ENCODE measurements around the gene SLC22A23.

Gene SLC22A23

DNA sequence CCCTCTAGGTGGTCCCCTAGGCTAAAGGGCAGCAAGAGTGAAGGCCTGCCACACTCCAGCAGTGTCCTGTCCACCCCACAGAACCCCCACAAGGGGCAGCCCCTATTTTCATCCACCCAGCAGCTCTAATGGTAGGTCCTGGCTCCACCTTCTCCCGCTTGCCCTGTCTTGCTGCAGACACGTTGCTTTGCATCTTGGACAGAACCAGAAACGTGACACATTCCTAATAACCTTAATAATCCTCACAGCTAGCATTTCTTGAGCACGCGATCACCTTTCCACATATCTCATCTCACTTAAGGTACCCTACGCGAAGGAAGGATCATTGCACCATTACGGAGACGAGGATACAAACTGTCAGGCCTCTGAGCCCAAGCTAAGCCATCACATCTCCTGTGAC is 11.7 kb upstream of the SLC22A23 start:
- no peak for FAIRE-seq

DNA sequence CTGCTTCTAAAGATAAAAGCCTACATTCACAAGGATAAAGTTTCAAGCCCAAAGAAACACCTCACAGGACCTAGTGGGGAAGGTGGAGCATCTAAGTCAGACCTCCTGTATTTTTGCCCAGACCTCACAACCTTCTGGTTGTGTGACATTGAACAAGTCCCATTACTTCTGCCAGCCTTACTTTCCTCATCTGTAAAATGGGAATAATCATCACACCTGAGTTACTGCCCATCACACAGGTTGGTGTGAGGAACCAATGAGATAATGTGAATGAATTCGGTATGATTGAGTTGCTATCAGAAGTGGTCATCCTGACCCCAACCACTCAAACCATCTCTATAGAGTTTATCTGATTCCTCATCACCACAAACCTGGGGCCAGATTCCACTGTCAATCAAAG is 11.1 kb upstream of the SLC22A23 start:
- no peak for FAIRE-seq

DNA sequence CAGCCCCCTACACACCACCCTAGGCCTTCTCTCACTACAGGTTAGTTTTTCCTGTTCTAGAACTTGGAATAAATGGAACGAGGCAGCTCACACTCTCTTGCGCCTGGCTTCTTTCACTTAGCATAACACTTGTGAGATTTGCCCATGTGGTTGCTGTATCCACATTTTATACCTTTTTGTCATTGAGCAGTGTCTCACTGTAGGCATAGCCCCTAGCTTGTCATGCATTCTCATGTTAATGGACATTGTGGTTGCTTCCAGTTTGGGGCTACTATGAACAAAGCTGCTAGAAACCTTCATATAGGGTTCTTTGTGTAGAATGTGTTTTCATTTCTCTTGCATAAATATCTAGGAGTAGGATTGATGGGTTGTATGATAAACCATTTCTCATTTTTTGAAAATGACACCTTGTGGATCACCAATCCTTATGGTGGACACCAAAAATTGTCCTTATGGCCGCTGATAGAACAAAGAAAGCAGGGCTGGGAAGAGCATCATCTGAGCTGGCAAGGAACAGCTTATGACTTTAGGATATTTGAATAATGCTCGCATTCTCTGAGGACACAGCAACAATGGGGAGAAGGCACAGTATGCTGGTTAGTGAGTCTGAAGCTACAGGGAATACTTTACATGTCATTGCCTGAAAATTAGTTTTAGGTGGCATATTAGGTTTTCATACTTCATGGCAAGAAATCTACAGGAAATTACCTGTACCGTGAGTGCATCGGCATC is 9.8 kb upstream of the SLC22A23 start:
- FAIRE-seq = no peak

DNA sequence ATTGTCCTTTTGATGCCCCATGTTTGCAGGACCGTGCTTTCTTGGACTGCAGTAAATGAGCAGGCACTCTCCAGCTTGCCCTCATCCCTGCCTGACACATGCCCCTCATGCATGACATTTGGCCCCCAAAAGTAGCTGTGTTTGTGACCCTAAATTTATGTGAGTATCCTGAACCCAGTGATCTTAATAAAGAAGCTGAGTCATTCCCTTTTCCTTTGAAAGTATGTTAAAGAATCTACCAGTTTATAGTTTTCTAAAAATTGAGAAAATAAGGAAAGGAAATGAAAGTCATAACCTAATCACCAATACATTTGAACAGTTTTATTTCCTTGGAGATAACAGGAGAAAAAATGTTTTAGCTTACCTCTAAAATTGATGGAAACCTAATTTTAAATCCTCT is 3.4 kb upstream of the SLC22A23 start:
- no peak for FAIRE-seq

DNA sequence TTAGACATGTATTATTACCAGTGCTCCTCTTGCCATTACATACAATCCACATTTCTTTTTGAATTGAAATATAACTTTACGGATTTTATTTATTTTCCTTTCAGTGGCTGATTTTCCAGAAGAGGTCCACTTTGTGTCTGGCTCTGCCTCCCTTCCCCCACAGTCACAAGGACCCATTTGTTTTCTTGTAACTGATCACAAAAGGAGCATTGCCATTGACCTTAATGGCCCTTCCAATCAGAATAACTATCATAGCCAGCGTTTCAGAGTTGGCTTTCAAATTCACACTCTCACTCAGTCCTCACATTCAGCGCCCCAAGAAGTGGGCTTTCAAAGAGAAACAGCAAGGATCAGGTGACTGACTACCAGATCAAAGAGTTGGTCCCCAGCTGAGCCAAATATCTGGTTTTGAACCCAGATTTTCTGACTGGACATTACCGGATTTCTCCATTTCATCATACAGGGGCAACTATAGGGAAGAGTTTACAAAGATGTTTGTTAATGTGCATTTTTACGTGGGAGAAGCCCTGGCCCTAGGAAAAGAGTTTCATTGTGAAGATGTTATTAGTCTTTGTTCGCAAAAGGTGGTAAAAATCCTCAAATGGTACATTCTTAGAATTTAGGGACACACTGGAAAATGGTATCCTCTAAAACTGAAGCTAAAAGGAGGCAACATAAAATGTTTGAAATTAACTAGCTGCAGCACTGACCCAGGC is 2.0 kb upstream of the SLC22A23 start:
- FAIRE-seq = no peak

DNA sequence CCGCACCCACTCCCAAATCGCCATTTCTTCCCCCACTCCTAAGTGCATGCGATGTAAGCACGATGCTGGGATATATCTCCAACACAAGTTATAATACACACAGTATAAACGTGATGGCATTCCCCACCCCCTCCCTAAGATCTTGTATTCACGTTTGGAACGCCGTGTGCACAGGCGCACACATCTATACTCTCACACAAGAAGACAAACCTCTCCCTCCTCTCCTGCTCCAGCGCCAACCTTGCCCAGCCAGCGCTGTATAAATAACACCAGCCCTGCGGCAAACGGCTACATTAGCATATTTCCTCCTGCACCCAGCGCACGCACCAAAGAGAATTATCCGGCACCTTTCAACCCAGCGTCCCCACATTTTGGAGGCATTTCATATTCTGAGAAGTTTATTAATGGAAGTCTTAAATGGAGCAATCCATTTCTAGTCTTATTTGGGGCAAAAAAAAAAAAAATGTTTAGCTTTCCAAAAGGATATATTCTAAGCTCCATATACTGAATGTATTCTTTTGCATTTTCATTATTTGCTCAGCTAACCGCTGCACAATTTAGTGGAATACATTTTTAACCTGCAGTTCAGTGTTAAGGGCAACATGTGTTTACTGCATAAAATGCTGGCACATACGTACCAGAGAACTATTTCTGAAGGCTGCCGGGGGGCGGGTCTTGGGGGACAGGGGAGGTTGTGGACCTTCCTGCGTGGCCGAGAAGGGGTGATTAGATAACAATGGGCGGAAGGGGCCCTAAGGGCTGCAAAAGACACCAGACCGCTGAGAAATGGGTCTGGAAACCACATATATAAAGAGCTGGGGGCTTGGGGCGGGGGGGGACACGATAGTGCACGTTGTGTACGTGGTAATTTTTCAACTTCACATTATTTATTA is 1.1 kb upstream of the SLC22A23 start:
- FAIRE-seq = no peak

DNA sequence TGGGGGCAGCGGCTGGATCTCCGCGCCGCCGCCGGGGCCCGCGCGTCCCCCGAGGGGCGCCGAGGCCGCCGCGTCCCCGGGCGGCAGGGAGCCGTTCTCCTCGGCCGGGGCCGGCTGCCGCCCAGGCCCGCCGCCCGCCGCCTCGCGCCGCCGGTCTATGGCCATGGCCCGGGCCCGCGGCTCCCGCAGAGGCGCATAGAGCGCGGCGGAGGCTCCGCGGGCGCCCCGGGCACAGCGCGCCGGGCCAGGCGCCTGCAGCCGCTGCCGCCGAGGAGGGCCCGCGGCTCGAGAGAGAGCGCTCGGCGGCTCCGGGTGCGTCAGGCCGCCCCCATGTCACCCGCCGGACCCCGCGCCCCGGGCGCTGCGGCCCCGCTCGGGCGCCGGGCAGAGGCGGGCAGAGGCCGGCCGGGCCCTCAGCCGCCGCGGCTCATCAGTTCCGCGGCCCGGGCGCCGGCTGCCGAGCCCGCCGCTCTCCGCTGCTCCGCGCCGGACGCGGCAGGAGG is 404 bp downstream of the SLC22A23 start:
- no peak for FAIRE-seq

DNA sequence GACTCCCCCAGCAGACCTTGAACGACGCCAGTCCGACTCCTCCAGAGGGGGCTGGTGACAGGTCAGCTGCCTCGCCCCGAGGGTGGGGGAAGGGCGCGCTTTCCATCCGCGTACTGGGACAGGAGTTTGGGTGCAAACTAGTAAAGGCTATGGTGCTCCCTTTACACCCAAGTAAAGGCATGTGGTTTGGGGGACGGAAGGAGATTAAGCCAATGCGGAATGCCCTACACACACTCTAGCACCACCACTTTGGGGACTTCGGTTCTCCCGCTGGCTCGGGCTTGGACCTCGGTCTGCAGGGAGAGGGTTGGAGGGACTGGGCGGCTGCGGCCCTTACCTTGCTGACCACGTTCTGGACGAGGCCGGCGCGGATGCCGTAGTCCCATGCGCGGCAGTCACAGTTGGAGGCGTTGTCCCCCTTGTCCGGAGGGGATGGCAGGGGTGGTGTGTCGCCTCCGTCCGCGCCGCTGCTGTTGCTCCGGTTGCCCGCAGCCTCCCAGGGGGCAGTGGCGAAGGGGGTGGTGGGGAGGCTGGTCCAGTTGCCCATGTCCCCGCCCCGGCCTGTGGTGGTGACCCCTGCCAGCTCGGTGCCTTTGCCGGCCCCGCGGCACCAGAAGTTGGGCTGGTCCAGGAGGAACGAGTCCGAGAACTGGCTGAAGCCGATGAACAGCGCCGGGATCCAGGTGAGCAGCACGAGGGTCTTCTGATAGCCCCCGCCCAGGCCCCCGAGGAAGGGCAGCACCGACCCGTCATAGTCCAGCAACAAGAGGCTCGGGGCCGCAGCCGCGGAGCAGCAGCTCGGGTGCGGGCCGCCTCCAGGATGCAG is 1.1 kb downstream of the SLC22A23 start:
- no peak for FAIRE-seq

DNA sequence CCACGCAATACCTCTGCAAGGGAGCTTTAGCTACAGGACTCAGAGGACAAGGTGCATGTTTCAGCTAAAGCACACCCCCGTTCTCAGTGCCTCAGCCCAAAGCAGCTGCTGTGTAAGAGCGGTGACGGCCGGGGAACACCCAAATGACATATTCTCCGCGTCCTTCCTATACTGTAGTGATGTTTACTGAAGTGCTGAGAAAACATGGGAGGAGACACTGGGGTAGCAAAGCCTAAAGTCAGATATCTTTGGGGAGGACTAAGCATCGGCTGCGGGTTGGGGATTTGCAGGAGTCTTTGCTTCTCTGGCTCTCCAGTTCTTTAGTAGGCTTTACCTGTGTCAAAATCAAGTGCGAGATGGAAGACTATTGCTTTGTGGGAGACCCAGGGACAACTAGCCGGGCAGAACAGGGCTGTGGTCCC is 1.7 kb downstream of the SLC22A23 start:
- no peak for FAIRE-seq

DNA sequence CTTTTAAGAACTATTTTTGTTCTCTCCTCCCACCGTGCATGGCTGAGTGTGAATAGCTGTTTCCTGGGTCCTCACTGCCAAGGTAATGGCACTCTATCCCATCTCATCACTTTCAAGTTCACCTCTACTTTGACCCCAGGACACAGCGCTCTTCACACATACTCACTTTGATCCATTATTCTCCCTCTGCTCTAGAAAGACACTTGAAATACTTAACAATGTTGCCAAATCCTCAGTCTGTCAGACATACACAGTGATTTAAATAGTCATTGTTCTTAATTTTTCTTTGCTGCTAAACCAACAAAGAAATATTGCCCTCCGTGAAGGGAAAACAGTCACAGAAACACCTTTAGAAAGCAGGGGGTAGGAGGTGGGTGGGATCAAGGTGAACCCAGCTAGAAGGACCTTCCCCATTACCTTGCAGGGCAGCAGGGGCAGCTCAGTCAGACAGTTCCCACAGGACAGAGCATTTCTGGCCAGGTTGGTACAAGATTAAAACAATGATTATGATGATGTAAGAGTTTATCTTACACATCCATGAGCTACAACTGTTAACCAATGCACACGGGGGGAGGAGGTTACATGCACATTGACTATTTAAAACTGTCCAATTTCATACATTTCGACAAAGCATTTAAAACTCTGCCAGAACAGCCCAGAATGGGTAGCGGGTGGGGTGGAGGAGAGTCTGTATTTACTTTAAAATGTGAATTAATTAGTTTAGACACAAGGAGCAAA is 2.4 kb downstream of the SLC22A23 start:
- FAIRE-seq = no peak

DNA sequence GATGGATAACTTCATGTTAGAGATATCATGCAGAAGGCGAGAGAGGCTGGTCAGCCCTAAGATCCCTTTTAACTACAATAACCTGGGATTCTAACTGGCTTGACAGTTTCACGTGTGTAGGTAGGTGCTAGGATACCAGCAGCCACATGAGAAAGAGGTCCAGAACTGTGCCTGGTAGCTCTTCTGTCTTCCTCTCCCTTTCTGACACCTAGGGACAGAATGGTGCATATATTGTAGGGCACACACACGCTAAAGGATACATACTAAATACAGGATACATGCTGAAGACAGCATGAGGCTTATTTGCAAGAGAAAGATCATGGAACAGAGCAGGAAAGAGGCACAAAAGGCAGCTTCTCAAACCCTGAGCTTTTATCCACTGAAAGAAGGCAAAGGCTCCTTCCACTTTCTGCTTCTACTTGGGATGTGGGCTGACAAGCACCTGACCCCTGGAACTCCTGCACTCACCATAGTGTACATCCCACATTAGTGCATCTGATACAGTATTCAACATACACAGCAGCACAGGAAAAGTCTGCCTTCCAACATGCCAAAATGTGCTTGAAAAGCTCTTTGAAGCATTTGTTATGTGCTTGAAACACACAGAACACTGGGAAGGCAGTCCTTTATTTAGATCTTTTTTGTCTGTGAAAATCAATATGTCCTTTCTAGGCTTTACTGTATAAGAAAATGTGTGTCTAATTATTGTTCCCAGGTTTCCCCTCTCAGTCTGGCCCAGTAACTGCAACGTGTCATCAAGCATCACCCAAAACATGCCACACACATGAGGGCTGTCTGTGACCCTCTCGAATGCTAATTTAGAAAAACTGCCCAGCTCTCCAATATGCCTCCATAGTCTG is 3.2 kb downstream of the SLC22A23 start:
- no peak for FAIRE-seq

DNA sequence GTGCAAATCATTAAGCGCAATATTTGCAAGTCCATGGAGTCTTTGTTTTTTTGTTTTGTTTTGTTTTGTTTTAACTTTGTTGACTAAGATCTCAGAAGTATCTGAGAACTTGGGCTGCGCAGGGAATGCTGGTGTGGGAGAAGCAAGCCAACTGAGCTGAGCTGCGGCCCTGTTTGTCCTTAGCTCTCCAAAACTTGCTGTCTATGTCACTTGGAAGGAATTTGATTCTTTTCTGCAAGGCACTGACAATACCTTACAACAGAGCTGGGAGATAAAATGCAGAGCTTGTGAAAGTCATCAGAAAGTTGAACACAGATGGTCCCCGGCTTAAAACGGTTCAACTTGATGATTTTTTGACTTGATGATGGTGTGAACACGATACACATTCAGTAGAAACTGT is 5.4 kb downstream of the SLC22A23 start:
- FAIRE-seq = no peak

DNA sequence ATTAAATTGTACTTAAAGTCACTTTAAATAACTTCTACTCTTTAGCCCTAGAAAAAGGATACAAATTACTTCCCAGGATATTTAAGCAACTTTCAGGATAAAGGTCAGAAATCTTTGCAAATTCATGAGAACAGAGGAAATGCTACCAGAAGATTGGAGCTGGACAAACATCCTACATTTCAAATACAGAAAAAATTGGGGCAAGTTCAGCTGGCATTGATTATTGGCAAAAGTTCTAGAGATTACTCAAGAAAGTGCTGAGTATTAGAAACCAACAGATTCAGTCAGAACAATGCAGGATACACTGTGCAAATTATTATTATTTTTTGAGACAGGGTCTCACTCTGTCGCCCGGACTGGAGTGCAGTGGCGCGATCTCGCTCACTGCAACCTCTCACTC is 6.0 kb downstream of the SLC22A23 start:
- FAIRE-seq = no peak

DNA sequence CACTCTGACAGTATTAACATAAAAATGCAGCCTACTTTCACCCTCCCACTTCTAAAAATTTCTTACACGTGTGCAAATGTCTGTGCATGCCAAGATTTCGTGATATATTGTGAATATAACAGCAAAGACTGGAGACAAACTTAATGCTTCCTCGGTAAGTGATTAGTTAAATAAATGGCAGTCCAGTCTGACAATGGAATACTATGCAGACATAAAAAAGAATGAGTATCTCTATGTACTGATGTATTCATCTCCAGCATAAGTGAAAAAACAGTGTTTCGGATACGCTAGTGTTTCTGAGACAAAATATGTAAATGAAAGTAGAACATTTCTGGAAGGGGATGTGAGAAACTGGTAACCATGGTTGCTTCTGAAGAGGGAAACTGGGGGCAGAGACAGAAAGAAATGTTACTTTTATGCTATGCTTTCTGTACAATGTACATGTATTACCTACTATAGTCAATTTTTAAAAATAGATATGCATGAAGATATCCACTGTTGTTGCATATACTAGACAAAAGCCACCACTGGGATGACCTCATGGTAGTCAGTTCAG is 7.0 kb downstream of the SLC22A23 start:
- FAIRE-seq = no peak

DNA sequence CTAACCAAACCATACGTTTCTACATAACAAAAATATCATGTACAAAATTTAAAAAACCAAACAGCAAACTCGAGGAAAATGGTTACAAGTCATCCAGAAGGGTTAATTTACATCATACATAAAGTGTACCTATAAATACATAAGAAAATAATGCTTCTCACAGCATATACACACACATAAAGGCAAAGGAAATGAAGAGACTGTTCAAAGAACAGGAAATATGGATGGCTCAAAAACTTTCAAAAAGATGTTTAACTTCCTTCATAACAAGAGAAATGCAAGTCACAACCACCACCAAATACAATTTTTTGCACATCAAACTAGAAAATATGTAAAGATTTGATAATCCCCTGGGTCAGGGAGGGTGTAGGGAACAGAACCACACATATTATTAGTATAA is 7.5 kb downstream of the SLC22A23 start:
- no peak for FAIRE-seq

DNA sequence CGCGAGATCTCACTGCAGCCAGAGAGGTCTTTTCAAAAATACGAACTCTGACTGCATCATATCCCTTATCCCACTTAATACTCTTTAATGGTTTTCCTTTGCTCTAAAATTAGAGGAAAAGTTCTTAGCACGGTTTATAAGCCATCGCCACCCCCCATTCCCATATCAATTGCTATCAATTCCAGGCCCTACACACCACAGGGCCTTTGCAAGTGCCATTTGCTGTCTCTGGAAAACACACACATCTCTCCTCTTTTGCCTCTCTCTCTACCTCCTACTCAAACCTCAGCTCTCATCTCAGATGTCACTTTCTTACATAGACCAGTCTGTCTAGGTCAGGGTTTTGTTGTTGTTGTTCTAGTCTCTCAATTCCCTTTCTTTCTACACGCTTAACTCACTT is 9.8 kb downstream of the SLC22A23 start:
- FAIRE-seq = no peak

DNA sequence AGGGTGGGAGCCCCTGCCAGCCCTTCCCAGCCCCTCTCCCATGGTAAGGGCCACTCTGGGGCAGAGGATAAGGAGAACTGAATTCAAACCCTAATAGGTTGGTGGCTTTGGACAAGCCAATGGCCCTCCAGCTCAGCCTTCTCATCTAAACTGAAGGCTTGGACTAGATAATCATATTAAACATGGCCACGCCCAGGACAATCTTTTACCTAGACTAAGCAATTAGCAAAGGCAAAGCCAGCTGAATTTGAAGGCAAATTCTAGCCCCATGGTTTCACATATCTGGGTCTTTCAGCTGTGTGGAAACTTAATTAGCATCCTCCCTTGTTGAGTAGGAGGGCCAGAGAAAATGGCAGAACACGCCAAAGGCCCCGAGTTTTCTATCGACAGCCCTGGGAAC is 10.7 kb downstream of the SLC22A23 start:
- no peak for FAIRE-seq

DNA sequence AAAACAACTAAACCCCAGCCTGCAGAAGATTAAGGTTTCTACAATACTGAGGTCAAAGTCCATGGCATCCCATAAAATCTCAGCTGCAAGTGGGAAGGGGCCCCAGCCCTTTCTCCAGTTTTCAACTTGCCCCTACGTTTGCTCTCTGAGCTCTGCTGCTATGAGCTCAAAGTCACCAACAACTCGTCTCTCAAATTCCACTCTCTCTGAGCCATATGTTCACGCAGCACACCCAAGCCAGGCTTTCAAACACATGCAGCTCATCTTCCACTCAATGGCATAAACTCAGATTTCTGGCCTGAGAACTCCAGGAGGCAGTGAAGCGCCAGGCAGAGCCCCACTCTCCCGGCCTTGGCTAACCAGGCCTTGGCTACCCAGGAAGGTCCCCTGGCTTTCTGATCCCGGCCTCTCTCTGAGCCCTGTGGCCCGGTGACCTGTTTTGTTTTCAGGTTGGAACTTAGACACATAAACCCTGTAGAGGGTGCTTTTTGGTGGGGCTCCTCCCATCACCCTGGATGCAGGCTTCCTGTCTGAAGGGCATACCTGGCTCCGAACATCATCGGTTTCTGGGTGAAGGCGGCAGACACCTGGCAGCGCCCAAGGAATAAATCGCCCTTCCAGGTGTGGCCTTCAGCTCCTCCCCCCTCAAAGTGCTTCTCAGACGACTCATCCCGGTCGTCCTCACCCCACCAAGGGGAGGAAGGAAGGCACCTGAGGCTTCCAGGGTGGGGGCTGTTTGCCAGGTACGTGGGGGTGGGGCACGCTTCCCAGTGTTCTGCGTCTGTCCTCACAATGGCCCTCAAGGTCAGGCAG is 12.4 kb downstream of the SLC22A23 start:
- FAIRE-seq = no peak

DNA sequence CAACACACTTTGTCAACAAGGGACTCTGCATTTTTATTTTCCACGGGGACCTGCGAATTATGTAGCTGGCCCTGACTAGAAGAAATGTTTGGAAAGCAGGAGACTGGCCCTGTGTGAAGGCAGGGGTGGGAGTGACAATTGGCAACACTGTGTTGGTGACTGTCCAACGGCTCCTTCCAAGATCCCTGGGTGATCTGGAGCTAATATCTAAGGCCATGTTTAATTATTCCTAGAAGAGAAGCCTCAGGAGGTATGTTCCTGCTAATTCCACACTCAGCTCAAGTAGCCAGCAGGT is 13.7 kb downstream of the SLC22A23 start:
- FAIRE-seq = no peak

All from islet of Langerhans (tissue), 1 donor.